Adipose tissue (tissue), 3 donors: Measurements from ENCODE around the gene PPA1. TPM values are rescaled to one million over a fixed set of nuclear protein-coding genes. Genes with fewer than 3 reads are reported as not detected.

Source experiments
- H3K27ac ChIP-seq: one replicate; pipeline ENCODE4 v1.5.1; 2013; ENCODE audit warnings: low read depth, low read length
- WGBS, 3 donors: extraction: QIAGEN DNeasy Blood & Tissue Kit; methylation state at CpG; one replicate each; pipeline ENCODE4 v1.1.7; 2013; 5-methylcytosine and 5-hydroxymethylcytosine counted together
- polyA plus RNA-seq, 3 donors: library from polyadenylated mRNA; stranded (reverse); fragments of 200-250 nt; gene quantifications; one replicate each; pipeline ENCODE4 v1.2.3, GENCODE V29; 2013
- donor health status: healthy with polysubstance abuse.
- donor health status: Bipolar disorder and iron deficiency.
- donor health status: healthy.

Gene PPA1
- polyA plus RNA-seq, 3 donors = 161 to 202 (median 199) TPM

- H3K27ac ChIP-seq = no peak overlapping the region
- 59 to 64% (median 64%) methylated on average over 3 of the region's 3 CpGs for WGBS, 3 donors
These were observed 77.9 kb downstream of the PPA1 start for GRCh38 chr10:70155255-70155838.

Other genes with a start within 250 kb of the PPA1 start
- 1 to 10 TPM; 4.5 to 6.7 (median 6.2) TPM for gene MACROH2A2, start 180.6 kb downstream of the PPA1 start, polyA plus RNA-seq
- 10 to 100 TPM; 12.3 to 88.0 (median 24.6) TPM for gene AIFM2, start 100.6 kb downstream of the PPA1 start, polyA plus RNA-seq
- gene TYSND1, start 86.7 kb downstream of the PPA1 start, polyA plus RNA-seq = 10 to 100 TPM in 1 of 3 donors, 1 to 10 TPM in 2; 8.0 to 14.9 (median 9.6) TPM
- gene SAR1A, start 62.9 kb downstream of the PPA1 start, polyA plus RNA-seq = 10 to 100 TPM; 22.8 to 84.3 (median 81.8) TPM
- under 1 TPM; under 0.01 to 0.11 (median 0.01) TPM for gene NPFFR1, start 50.6 kb upstream of the PPA1 start, polyA plus RNA-seq
- 1 to 10 TPM; 2.1 to 4.0 (median 3.5) TPM for gene LRRC20, start 149.2 kb upstream of the PPA1 start, polyA plus RNA-seq
- 10 to 100 TPM; 19.4 to 74.8 (median 60.2) TPM for gene EIF4EBP2, start 170.7 kb upstream of the PPA1 start, polyA plus RNA-seq
- under 1 TPM in 1 of 3 donors, not detected in 2; 0.04 TPM for gene NODAL, start 208.3 kb upstream of the PPA1 start, polyA plus RNA-seq
- gene PALD1, start 245.3 kb upstream of the PPA1 start, polyA plus RNA-seq = 1 to 10 TPM; 2.3 to 4.7 (median 3.8) TPM